ENCODE data around the gene ALOX15. TPM values are rescaled to one million over a fixed set of nuclear protein-coding genes. Genes with fewer than 3 reads are reported as not detected.
"Not testable (repeated sequence)": the region's sequence is repeated elsewhere in the genome, so short reads cannot be mapped to it uniquely, and the experiment has no call there.

Gene ALOX15
- total RNA-seq, 1 donor from 2014 or later, result 0.45 TPM

DNA sequence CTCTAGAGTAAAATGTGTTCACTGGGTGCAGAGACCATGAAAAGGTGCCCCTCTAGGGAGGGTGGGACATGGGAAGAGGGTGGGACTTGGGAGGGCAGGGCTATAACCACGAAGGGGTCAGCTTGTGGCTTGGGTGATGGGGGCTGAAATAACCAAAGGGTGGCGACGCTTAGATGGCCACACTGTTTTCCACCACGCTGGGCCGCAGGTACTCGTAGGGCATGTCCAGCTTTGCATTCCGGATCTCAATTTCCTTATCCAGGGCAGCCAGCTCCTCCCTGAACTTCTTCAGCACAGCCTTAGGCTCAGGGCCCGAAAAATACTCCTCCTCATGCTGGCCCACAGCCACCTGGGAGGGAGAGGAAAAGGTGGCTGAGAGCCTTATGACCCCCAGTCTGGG lies 10.0 kb downstream of the ALOX15 start:
- Mint-ChIP-seq H3K4me1 (peaks cover 6% of the 10 kb centered on the region), H3K27me3 (ENCODE audit: low read depth) (peaks cover 21% of the 10 kb centered on the region), H3K27ac (no peak overlapping the region), H3K4me3 (no peak overlapping the region), H3K36me3 (no peaks in the 10 kb centered on the region), H3K9me3 (no peaks in the 10 kb centered on the region)
- TF ChIP-seq, protein P1, sequence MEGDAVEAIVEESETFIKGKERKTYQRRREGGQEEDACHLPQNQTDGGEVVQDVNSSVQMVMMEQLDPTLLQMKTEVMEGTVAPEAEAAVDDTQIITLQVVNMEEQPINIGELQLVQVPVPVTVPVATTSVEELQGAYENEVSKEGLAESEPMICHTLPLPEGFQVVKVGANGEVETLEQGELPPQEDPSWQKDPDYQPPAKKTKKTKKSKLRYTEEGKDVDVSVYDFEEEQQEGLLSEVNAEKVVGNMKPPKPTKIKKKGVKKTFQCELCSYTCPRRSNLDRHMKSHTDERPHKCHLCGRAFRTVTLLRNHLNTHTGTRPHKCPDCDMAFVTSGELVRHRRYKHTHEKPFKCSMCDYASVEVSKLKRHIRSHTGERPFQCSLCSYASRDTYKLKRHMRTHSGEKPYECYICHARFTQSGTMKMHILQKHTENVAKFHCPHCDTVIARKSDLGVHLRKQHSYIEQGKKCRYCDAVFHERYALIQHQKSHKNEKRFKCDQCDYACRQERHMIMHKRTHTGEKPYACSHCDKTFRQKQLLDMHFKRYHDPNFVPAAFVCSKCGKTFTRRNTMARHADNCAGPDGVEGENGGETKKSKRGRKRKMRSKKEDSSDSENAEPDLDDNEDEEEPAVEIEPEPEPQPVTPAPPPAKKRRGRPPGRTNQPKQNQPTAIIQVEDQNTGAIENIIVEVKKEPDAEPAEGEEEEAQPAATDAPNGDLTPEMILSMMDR (IDR thresholded peaks at IDR 0.05; ENCODE audit: unreplicated experiment), result no peak
- DNase-seq (ENCODE audit: low spot score in 2 of 2, unreplicated experiment in 2 of 2), result no peak

DNA sequence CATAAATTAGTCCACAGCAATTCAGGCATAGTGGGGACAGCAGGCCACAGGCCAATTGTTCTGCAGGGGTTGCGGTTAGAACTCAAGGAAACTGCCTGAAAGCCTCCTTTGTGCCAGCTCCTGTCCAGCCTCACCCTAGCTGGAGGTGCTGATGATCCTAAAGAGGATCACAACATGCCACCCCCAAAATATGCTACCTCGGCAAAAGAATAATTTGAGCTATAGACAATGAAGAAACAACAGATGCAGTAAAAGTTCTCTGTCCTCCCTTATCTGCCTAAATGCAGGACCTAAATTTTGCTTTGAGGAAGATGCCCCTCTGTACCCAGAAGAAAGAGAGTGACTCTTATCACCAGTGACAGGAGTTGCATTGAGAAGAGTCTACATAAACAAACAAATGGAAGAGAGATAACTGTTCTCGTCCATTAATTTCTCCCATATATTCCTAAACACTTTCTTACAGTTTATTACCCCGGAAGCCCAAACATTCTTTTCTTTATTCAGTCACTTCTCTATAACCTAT lies 14.7 kb downstream of the ALOX15 start:
- Mint-ChIP-seq H3K27ac (no peak overlapping the region), H3K36me3 (no peaks in the 10 kb centered on the region), H3K4me3 (no peak overlapping the region), H3K9me3 (peaks cover 4% of the 10 kb centered on the region), H3K4me1 (peaks cover 18% of the 10 kb centered on the region), H3K27me3 (ENCODE audit: low read depth) (no peaks in the 10 kb centered on the region)
- no peak for DNase-seq (ENCODE audit: low spot score in 2 of 2, unreplicated experiment in 2 of 2)
- TF ChIP-seq, protein P1 (IDR thresholded peaks at IDR 0.05; ENCODE audit: unreplicated experiment), result no peak

DNA sequence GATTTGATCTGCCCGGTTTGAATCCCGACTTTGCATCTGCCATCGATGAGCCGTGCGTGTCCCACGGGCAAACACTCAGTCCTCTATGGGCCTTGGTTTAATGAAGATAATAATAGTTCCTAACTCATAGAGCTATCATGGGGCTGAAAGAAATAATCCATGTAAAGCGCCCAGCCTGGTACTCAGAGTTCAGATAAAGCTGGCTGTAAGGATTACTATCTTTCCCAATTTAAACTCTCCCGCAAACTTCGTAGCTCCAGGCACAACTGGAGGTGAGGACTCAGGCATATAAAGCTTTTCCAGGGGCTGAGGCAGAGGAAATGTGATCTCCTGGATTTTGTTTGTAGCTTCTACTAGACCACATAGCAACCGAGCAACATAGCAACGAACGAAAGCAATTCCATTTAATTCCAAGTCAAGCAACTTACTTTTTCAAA lies 16.3 kb downstream of the ALOX15 start:
- Mint-ChIP-seq H3K4me1 (peaks cover 18% of the 10 kb centered on the region), H3K9me3 (peaks cover 4% of the 10 kb centered on the region), H3K4me3 (no peak overlapping the region), H3K27ac (peak overlapping the region; percentile 65), H3K36me3 (no peaks in the 10 kb centered on the region), H3K27me3 (ENCODE audit: low read depth) (no peaks in the 10 kb centered on the region)
- no peak for DNase-seq (ENCODE audit: low spot score in 2 of 2, unreplicated experiment in 2 of 2)
- TF ChIP-seq, protein P1 (IDR thresholded peaks at IDR 0.05; ENCODE audit: unreplicated experiment), result no peak

DNA sequence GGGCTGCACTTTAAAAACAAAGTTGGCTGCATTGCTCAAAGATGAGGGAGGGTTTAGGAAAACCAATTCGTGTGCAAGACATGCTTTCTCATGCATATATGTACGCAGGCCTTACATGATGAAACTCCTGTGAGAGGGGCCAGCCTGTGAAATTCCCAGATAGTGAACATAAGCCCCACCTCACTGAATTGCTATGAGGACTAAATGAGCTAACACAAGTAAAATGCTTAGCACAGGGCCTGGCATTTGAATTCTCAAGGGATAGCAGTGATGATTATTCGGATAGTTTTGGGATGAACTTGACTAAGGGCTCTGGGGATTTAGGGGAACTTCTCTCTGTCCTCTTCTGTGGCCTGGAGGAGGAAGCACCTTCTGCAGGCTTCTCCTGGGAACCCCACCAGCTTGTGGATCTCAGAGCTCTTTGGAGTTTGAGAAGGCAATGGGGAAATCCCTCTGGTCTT lies 17.0 kb downstream of the ALOX15 start:
- H3K27me3 Mint-ChIP-seq (ENCODE audit: low read depth); DNase-seq (ENCODE audit: low spot score in 2 of 2, unreplicated experiment in 2 of 2); H3K4me3 Mint-ChIP-seq; H3K36me3 Mint-ChIP-seq; H3K9me3 Mint-ChIP-seq: not testable (repeated sequence)
- Mint-ChIP-seq H3K27ac (peak overlapping the region; percentile 57), H3K4me1 (peaks cover 18% of the 10 kb centered on the region)

DNA sequence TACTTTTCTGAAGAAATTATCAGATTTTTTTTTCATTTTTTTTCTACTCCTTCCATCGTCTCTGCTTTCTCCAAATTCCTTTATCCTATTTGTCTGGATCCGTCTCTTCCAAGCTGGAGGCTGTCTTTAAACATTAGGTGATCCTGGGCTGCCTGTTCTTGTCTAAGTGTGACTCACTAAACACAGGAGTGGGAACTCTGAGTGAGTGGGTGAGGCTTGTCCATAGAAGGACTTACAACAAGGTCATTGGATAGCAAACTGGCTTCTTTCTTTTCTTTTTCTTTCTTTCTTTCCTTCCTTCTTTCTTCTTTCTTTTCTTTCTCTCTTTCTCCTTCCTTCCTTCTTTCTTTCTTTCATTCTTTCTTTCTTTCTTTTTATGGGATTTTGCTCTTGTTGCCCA lies 18.2 kb downstream of the ALOX15 start:
- Mint-ChIP-seq H3K4me1 (peaks cover 18% of the 10 kb centered on the region), H3K27me3 (ENCODE audit: low read depth) (no peaks in the 10 kb centered on the region), H3K9me3 (peaks cover 4% of the 10 kb centered on the region), H3K4me3 (no peak overlapping the region), H3K27ac (peak overlapping the region; percentile 5), H3K36me3 (no peaks in the 10 kb centered on the region)
- no peak for DNase-seq (ENCODE audit: low spot score in 2 of 2, unreplicated experiment in 2 of 2)
- TF ChIP-seq, protein P1 (IDR thresholded peaks at IDR 0.05; ENCODE audit: unreplicated experiment), result no peak

DNA sequence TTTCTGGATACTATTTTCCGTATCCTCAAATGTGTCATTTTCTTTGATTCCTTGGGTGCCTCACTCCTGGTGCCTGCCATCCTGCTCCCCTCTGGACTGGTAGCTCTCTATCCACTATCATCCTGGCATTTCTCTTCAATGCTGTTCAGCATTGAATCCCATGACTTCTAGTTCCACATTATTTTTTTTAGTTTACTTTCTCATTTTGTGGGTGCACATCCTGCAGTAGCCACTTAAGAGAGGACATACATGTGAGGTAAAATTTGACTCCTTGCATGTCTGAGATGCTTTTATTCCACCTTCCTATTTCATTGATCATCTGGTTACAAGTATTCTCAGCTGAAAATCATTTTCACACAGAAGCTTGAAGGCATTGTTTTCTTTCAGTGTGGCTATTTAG lies 19.1 kb downstream of the ALOX15 start:
- TF ChIP-seq, protein P1 (IDR thresholded peaks at IDR 0.05; ENCODE audit: unreplicated experiment), result no peak
- Mint-ChIP-seq H3K4me1 (peaks cover 26% of the 10 kb centered on the region), H3K36me3 (no peaks in the 10 kb centered on the region), H3K9me3 (peaks cover 4% of the 10 kb centered on the region), H3K27me3 (ENCODE audit: low read depth) (no peaks in the 10 kb centered on the region), H3K4me3 (no peak overlapping the region), H3K27ac (no peak overlapping the region)
- no peak for DNase-seq (ENCODE audit: low spot score in 2 of 2, unreplicated experiment in 2 of 2)
